GM12878 (cell line): ENCODE results near the gene CACFD1. TPM values are rescaled to one million over a fixed set of nuclear protein-coding genes. Genes with fewer than 3 reads are reported as not detected.

Experiments
- ATAC-seq: fragments of 200-7000 bp; cut with Tn5 transposase; 3 replicates; pipeline ENCODE4 v1.9.1; 2020; ENCODE audit warnings: mild to moderate bottlenecking, moderate library complexity
- BruUV-seq: library from RNA; stranded (reverse); fragments of 400-500 nt; replicated peaks from 2 replicates; lab custom pipeline; 2021; lab: Mats Ljungman, UMichigan
- CTCF ChIA-PET: fragments of 300-600 bp; sonication (Branson Sonifier 250); formaldehyde crosslinking; extraction: SDS; loops from one replicate; lab custom pipeline; 2021; ENCODE audit warnings: inconsistent platforms; lab: Yijun Ruan, JAX
- POLR2A ChIA-PET: fragments of 350-600 bp; formaldehyde crosslinking; extraction: SDS; loops from one replicate; lab custom pipeline; 2021; ENCODE audit warnings: inconsistent platforms; lab: Charles Lee
- RAD21 ChIA-PET: fragments of 300-600 bp; sonication (Branson Sonifier 250); formaldehyde crosslinking; loops from one replicate; lab custom pipeline; 2023; ENCODE audit warnings: antibody characterized with exemption; ENCODE audit not compliant: unreplicated experiment; lab: Charles Lee
- SMC1A ChIA-PET: fragments of 300-600 bp; sonication (Branson Sonifier 250); formaldehyde crosslinking; loops from one replicate; lab custom pipeline; 2023; ENCODE audit not compliant: unreplicated experiment, uncharacterized antibody; lab: Charles Lee
- DNase-seq: peaks from one replicate; pipeline ENCODE4 v3.0.0-alpha.2; 2011; ENCODE audit warnings: low read depth, low spot score
- FAIRE-seq: peaks from 3 replicates; lab custom pipeline; 2011; peaks lifted over from hg19 to GRCh38; lab: Jason Lieb, UNC
- H2AFZ ChIP-seq: 2 replicates; pipeline ENCODE4 v1.6.0; 2011; ENCODE audit warnings: low read depth, low read length, control low read depth; ENCODE audit not compliant: control insufficient read depth
- H3K27ac ChIP-seq: 2 replicates; pipeline ENCODE4 v1.5.1; 2011; ENCODE audit warnings: control low read depth; ENCODE audit not compliant: control insufficient read depth, insufficient read depth
- H3K27me3 ChIP-seq, 2 experiments: replicated peaks in 1 of 2; 2 replicates each; pipeline versions ENCODE4 v1.6.0 to v1.6.1; 2011; ENCODE audit warnings: low read length in 1 of 2; ENCODE audit not compliant: control insufficient read depth in 2 of 2, insufficient read depth in 2 of 2
- H3K36me3 ChIP-seq, 2 experiments: 2 replicates each; pipeline ENCODE4 v1.5.1; 2011; ENCODE audit warnings: low read length in 1 of 2; ENCODE audit not compliant: control insufficient read depth in 2 of 2, insufficient read depth in 2 of 2
- H3K4me1 ChIP-seq: 2 replicates; pipeline ENCODE4 v1.6.1; 2011; ENCODE audit warnings: mild to moderate bottlenecking, low read length, moderate library complexity, mixed read lengths; ENCODE audit not compliant: control insufficient read depth, insufficient read depth
- H3K4me2 ChIP-seq: 2 replicates; pipeline ENCODE4 v1.6.0; 2011; ENCODE audit warnings: control low read depth; ENCODE audit not compliant: control insufficient read depth, insufficient read depth
- H3K4me3 ChIP-seq: fragments of 200-600 bp; sonication (generic); 2 replicates; pipeline ENCODE4 v1.5.1; 2016
- H3K79me2 ChIP-seq: 2 replicates; pipeline ENCODE4 v1.6.0; 2011; ENCODE audit warnings: low read length; ENCODE audit not compliant: control insufficient read depth, insufficient read depth
- H3K9ac ChIP-seq: 2 replicates; pipeline ENCODE4 v1.8.0; 2011; ENCODE audit warnings: low read length, control low read depth, mixed read lengths; ENCODE audit not compliant: control insufficient read depth, insufficient read depth
- H3K9me3 ChIP-seq: replicated peaks from 3 replicates; pipeline ENCODE4 v1.5.1; 2011; ENCODE audit warnings: mild to moderate bottlenecking, low read length; ENCODE audit not compliant: control insufficient read depth, insufficient read depth
- H4K20me1 ChIP-seq: 2 replicates; pipeline ENCODE4 v1.6.0; 2011; ENCODE audit not compliant: control insufficient read depth, insufficient read depth
- CHD2 ChIP-seq: IDR thresholded peaks from 2 replicates; pipeline ENCODE4 v1.6.1; 2011; ENCODE audit warnings: low read depth, low read length, improper control_type of control experiment, borderline replicate concordance
- FOXK2 ChIP-seq: fragments of 450-650 bp; IDR thresholded peaks from 2 replicates; pipeline ENCODE4 v1.6.1; 2017; ENCODE audit warnings: mild to moderate bottlenecking, moderate library complexity
- MLLT1 ChIP-seq: fragments of 450-650 bp; IDR thresholded peaks from 2 replicates; pipeline ENCODE4 v1.6.1; 2016; ENCODE audit warnings: mild to moderate bottlenecking
- NFIC ChIP-seq: IDR thresholded peaks from 2 replicates; pipeline ENCODE4 v1.6.1; 2012; ENCODE audit warnings: low read depth, mild to moderate bottlenecking, inconsistent platforms, low read length, moderate library complexity
- NFYB ChIP-seq: IDR thresholded peaks from 2 replicates; pipeline ENCODE4 v1.6.1; 2011; ENCODE audit warnings: low read depth, mild to moderate bottlenecking, low read length, improper control_type of control experiment, moderate library complexity; ENCODE audit not compliant: insufficient read depth
- NR2F1 ChIP-seq: fragments of 450-650 bp; conservative IDR thresholded peaks from 2 replicates; pipeline ENCODE4 v1.6.1; 2017; ENCODE audit warnings: mild to moderate bottlenecking
- POLR2AphosphoS5 ChIP-seq: IDR thresholded peaks from 2 replicates; pipeline ENCODE4 v1.6.1; 2011; ENCODE audit warnings: mild to moderate bottlenecking, low read length, inconsistent platforms
- SIX5 ChIP-seq: IDR thresholded peaks from 2 replicates; pipeline ENCODE4 v1.6.1; 2011; ENCODE audit warnings: mild to moderate bottlenecking, low read depth, low read length, moderate library complexity; ENCODE audit not compliant: severe bottlenecking
- SRF ChIP-seq, 2 experiments: IDR thresholded peaks; 2 replicates each; pipeline ENCODE4 v1.6.1; 2011; ENCODE audit warnings: low read depth in 2 of 2, low read length in 2 of 2, mild to moderate bottlenecking in 1 of 2, moderate library complexity in 1 of 2
- STAT3 ChIP-seq: IDR thresholded peaks from 2 replicates; pipeline ENCODE4 v1.6.1; 2011; ENCODE audit warnings: low read depth, low read length, improper control_type of control experiment
- SUPT20H ChIP-seq: IDR thresholded peaks from 2 replicates; pipeline ENCODE4 v1.6.1; 2011; ENCODE audit warnings: low read depth, mild to moderate bottlenecking, low read length, moderate library complexity, borderline replicate concordance; ENCODE audit not compliant: control insufficient read depth
- TAF1 ChIP-seq: IDR thresholded peaks from 2 replicates; pipeline ENCODE4 v1.6.1; 2011; ENCODE audit warnings: mild to moderate bottlenecking, low read depth, low read length, borderline replicate concordance
- TCF12 ChIP-seq: IDR thresholded peaks from 2 replicates; pipeline ENCODE4 v1.6.1; 2011; ENCODE audit warnings: low read depth, mild to moderate bottlenecking, low read length
- ZZZ3 ChIP-seq: IDR thresholded peaks from 2 replicates; pipeline ENCODE4 v1.6.1; 2011; ENCODE audit warnings: low read depth; ENCODE audit not compliant: control insufficient read depth, insufficient read length
- WGBS: methylation state at CpG from one replicate; pipeline ENCODE4 v1.1.6; 2016; ENCODE audit warnings: low lambda C conversion rate; ENCODE audit not compliant: insufficient replicate concordance, insufficient coverage; ENCODE audit errors: missing lambda C conversion rate; 5-methylcytosine and 5-hydroxymethylcytosine counted together
- in situ Hi-C: fragments of 300-500 bp; cut with MboI; formaldehyde crosslinking; loops from 9 replicates; pipeline ENCODE4 v1.14.3; 2018; ENCODE audit warnings: mixed read lengths
- intact Hi-C: fragments of 100-400 bp; cut with micrococcal nuclease; formaldehyde crosslinking; loops from one replicate; pipeline ENCODE4 v1.14.2; 2022; ENCODE audit not compliant: unreplicated experiment
- polyA plus RNA-seq, 11 experiments: library from polyadenylated mRNA; depleted of rRNA in 4 of 11; unstranded in 6 of 11; stranded (reverse) in 5 of 11; fragments of >200 nt; fragmentation: Nextera tagmentation in 4 of 11; fragmentation: Illumina TruSeq in 1 of 11; extraction: Ambion mirVana in 4 of 11; extraction: Trizol in 1 of 11; gene quantifications; 1 replicate in 1 of 11; 2 replicates in 10 of 11; pipeline versions ENCODE4 v1.2.1 to v1.2.3, GENCODE V29; 2011 to 2016; ENCODE audit warnings: inconsistent platforms in 2 of 11, missing spikeins in 2 of 11, low read depth in 1 of 11
- total RNA-seq, 4 experiments: library from RNA; depleted of rRNA in 3 of 4; stranded (reverse); fragments of >200 nt in 3 of 4; fragmentation: Illumina TruSeq in 1 of 4; extraction: Trizol in 1 of 4; gene quantifications; 2 replicates each; pipeline versions ENCODE4 v1.2.1 to v1.2.3, GENCODE V29; 2013 to 2021

CACFD1 gene
- total and polyA plus RNA-seq, 10 of the 15 experiments (the other 5 are each of a cell fraction or from before 2014, with no cell fraction given) = 0.09 to 5.8 (median 1.4) TPM; not detected in 1

- DNase-seq = no peak
- 32% methylated on average over 11 of the region's 20 CpGs for WGBS
- Histone ChIP-seq H3K9me3 (no peaks in the 10 kb centered on the region), H3K9ac (no peak overlapping the region)
- TF ChIP-seq MLLT1 (no peak), SRF (IDR thresholded peaks at IDR 0.05; ENCODE audit: low read depth in 2 of 2, low read length in 2 of 2) (no peak)
- TF ChIP-seq, all 136 proteins: peak for 0
- intact Hi-C loops (no loop called here), in situ Hi-C loops (no loop called here)
- no peak overlapping the region for H3K27ac ChIP-seq
- H4K20me1 ChIP-seq = no peaks in the 10 kb centered on the region
- H3K4me1 ChIP-seq = no peaks in the 10 kb centered on the region; the same call in 1 of the 2 replicates
- POLR2A ChIA-PET = no interaction called here
- H3K27me3 ChIP-seq = no peaks in the 10 kb centered on the region; a peak in 2 of 4 replicates
- H2AFZ ChIP-seq = no peak overlapping the region
- no TSS peak for BruUV-seq
- RAD21 ChIA-PET = no interaction called here
- H3K79me2 ChIP-seq = no peaks in the 10 kb centered on the region
- H3K36me3 ChIP-seq = no peaks in the 10 kb centered on the region
- CTCF ChIA-PET = no interaction called here
- SMC1A ChIA-PET = no interaction called here
- no peak overlapping the region for H3K4me2 ChIP-seq
- ATAC-seq (no peak), FAIRE-seq (no peak)
- no peak overlapping the region for H3K4me3 ChIP-seq
Observed at GRCh38 chr9:133454943-133455673, 4.7 kb upstream of the CACFD1 start.

- no TSS peak for BruUV-seq
- no peak for ATAC-seq
- no peak overlapping the region for H3K27ac ChIP-seq
- in situ Hi-C loops = no loop called here
- intact Hi-C loops = no loop called here
- POLR2A ChIA-PET = no interaction called here
- TF ChIP-seq CHD2 (no peak), NR2F1 (no peak), TCF12 (no peak), FOXK2 (no peak), SIX5 (no peak), STAT3 (no peak), NFYB (no peak), ZZZ3 (no peak), POLR2AphosphoS5 (no peak), NFIC (no peak), SUPT20H (no peak), TAF1 (no peak)
- TF ChIP-seq, all 136 proteins: peak for 0
- no peaks in the 10 kb centered on the region for H4K20me1 ChIP-seq
- FAIRE-seq = no peak
- no peak for DNase-seq
- 56% methylated on average over 11 of the region's 11 CpGs for whole genome bisulfite sequencing
- H3K4me3 ChIP-seq = no peak overlapping the region
- H3K9ac ChIP-seq = no peak overlapping the region
- no peaks in the 10 kb centered on the region for H3K36me3 ChIP-seq
- CTCF ChIA-PET = no interaction called here
- H3K79me2 ChIP-seq = no peaks in the 10 kb centered on the region
- H3K4me2 ChIP-seq = no peak overlapping the region
- RAD21 ChIA-PET = no interaction called here
- no peak overlapping the region for H2AFZ ChIP-seq
- H3K4me1 ChIP-seq = peaks cover 6% of the 10 kb centered on the region
- SMC1A ChIA-PET = no interaction called here
- H3K9me3 ChIP-seq = no peaks in the 10 kb centered on the region
- no peaks in the 10 kb centered on the region; a peak in 2 of 4 replicates for H3K27me3 ChIP-seq
Observed at GRCh38 chr9:133455936-133456335, 3.8 kb upstream of the CACFD1 start.
